HL-60 (cell line): ENCODE results near the gene DAPL1.

Experiments
- DNase-seq, 2 experiments: peaks; one replicate each; pipeline ENCODE4 v3.0.0-alpha.2; 2010 to 2020; ENCODE audit warnings: low read depth in 1 of 2, low spot score in 1 of 2
- H3K27ac ChIP-seq: fragments of 250-450 bp; sonication (Bioruptor Pico); replicated peaks from 2 replicates; pipeline ENCODE4 v1.5.1; 2020; ENCODE audit warnings: mild to moderate bottlenecking, moderate library complexity
- H3K27me3 ChIP-seq: fragments of 250-450 bp; sonication (Bioruptor Pico); 2 replicates; pipeline ENCODE4 v1.5.1; 2021; ENCODE audit warnings: mild to moderate bottlenecking, moderate library complexity; ENCODE audit not compliant: insufficient read depth, poor library complexity, severe bottlenecking
- H3K4me3 ChIP-seq: replicated peaks from 2 replicates; pipeline ENCODE4 v1.5.1; 2011; ENCODE audit warnings: mild to moderate bottlenecking, control low read depth, low read length; ENCODE audit not compliant: insufficient read depth
- GABPA ChIP-seq: IDR thresholded peaks from 2 replicates; pipeline ENCODE4 v1.6.1; 2012; ENCODE audit warnings: low read depth
- POLR2AphosphoS5 ChIP-seq: IDR thresholded peaks from 2 replicates; pipeline ENCODE4 v1.6.1; 2012; ENCODE audit warnings: low read depth
- SPI1 ChIP-seq: IDR thresholded peaks from 2 replicates; pipeline ENCODE4 v1.6.1; 2012; ENCODE audit warnings: low read depth, mild to moderate bottlenecking, borderline replicate concordance
- TF ChIP-seq, protein P1 (sequence below): IDR thresholded peaks from one replicate; pipeline ENCODE4 v1.5.1; 2011; ENCODE audit warnings: low read length, control low read depth, inconsistent platforms; ENCODE audit not compliant: insufficient read depth
- TF ChIP-seq, protein P2 (sequence below): IDR thresholded peaks from 2 replicates; pipeline ENCODE4 v1.6.1; 2012; ENCODE audit warnings: low read depth; ENCODE audit not compliant: insufficient replicate concordance

Gene DAPL1

DNA sequence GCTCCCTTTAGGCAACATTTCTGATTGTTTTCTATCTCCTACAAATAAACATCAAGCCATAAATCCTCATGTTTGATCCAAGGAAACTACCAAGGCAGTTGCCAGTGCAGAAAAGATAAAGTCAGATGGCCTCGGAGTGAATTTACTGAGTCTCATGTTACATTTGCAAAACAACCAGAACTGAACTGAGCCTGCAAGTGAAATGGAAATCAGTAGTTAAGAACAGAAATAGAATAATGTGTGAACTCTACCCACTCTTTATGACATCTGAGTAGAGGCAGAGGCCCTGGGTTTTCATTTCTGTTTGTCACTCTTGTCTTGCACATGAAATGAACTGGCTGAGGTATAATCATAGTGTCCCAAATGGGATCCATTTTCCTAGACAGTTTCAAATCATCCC is 20.4 kb upstream of the DAPL1 start:
- TF ChIP-seq SPI1 = no peak
- no peak for TF ChIP-seq GABPA
- no peak overlapping the region for H3K4me3 ChIP-seq
- no peak for DNase-seq

DNA sequence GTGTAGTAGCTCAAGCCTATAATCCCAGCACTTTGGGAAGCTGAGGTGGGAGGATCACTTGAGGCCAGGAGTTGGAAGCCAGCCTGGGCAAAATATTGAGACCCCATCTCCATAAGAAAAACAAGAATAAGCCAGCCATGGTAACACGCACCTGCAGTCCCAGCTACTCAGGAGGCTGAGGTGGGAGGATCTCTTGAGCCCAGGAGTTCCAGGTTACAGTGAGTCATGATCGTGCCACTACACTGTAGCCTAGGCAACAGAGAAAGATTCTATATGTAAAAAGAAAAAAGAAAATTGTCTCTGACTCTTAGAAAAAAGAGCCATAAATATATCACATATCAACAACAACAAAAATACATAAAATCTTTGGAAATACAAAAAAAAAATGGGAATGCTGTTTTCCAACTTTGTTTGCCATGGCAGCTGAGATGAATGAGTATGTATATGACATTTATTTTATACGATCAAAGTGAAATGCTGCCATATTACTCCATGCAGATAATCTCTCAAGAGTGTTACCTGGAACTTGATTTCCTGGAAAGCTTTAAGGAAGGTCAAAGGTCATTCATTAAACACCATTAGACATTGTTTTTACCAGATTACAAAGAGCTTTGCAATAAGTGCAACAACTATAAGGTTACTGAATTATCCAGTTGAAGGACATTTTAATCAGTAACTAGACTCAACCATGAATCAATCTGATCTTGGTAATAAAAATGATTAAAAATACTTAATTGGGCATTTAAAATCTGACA is 19.7 kb upstream of the DAPL1 start:
- no peak for TF ChIP-seq GABPA
- TF ChIP-seq POLR2AphosphoS5 = no peak
- no peak for TF ChIP-seq SPI1
- TF ChIP-seq, protein P1, sequence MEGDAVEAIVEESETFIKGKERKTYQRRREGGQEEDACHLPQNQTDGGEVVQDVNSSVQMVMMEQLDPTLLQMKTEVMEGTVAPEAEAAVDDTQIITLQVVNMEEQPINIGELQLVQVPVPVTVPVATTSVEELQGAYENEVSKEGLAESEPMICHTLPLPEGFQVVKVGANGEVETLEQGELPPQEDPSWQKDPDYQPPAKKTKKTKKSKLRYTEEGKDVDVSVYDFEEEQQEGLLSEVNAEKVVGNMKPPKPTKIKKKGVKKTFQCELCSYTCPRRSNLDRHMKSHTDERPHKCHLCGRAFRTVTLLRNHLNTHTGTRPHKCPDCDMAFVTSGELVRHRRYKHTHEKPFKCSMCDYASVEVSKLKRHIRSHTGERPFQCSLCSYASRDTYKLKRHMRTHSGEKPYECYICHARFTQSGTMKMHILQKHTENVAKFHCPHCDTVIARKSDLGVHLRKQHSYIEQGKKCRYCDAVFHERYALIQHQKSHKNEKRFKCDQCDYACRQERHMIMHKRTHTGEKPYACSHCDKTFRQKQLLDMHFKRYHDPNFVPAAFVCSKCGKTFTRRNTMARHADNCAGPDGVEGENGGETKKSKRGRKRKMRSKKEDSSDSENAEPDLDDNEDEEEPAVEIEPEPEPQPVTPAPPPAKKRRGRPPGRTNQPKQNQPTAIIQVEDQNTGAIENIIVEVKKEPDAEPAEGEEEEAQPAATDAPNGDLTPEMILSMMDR = no peak
- TF ChIP-seq, protein P2, sequence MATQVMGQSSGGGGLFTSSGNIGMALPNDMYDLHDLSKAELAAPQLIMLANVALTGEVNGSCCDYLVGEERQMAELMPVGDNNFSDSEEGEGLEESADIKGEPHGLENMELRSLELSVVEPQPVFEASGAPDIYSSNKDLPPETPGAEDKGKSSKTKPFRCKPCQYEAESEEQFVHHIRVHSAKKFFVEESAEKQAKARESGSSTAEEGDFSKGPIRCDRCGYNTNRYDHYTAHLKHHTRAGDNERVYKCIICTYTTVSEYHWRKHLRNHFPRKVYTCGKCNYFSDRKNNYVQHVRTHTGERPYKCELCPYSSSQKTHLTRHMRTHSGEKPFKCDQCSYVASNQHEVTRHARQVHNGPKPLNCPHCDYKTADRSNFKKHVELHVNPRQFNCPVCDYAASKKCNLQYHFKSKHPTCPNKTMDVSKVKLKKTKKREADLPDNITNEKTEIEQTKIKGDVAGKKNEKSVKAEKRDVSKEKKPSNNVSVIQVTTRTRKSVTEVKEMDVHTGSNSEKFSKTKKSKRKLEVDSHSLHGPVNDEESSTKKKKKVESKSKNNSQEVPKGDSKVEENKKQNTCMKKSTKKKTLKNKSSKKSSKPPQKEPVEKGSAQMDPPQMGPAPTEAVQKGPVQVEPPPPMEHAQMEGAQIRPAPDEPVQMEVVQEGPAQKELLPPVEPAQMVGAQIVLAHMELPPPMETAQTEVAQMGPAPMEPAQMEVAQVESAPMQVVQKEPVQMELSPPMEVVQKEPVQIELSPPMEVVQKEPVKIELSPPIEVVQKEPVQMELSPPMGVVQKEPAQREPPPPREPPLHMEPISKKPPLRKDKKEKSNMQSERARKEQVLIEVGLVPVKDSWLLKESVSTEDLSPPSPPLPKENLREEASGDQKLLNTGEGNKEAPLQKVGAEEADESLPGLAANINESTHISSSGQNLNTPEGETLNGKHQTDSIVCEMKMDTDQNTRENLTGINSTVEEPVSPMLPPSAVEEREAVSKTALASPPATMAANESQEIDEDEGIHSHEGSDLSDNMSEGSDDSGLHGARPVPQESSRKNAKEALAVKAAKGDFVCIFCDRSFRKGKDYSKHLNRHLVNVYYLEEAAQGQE = no peak
- no peak for DNase-seq
- no peak overlapping the region for H3K27ac ChIP-seq

More for the DNA sequence above, 20.4 kb upstream of the DAPL1 start:
- H3K27me3 ChIP-seq = no peaks in the 10 kb centered on the region
- no peak overlapping the region for H3K27ac ChIP-seq

DNA sequence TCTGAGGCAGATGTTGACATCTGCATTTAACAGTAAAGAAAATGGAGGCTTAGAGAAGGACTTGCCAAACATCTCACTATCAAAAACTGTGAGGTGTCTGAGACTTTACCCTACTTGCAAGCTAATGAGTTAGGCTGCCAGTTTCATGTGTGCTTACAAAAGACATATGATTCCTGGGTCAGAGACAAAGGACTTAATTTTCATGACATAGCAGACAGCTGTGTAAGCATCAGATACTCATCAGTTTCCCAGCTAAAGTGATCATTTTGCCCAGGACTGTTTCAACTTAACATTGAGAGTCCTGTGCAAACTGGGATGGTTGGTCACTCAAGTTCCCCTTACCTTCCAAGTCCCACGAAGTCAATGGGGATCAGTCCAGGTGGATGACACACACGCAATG is 18.9 kb upstream of the DAPL1 start:
- DNase-seq = no peak
- Histone ChIP-seq H3K27ac (no peak overlapping the region), H3K27me3 (no peaks in the 10 kb centered on the region), H3K4me3 (no peak overlapping the region)
- TF ChIP-seq GABPA = no peak
- TF ChIP-seq, protein P2 = no peak

More for the DNA sequence above, 19.7 kb upstream of the DAPL1 start:
- no peaks in the 10 kb centered on the region for H3K27me3 ChIP-seq
- H3K4me3 ChIP-seq = no peak overlapping the region

DNA sequence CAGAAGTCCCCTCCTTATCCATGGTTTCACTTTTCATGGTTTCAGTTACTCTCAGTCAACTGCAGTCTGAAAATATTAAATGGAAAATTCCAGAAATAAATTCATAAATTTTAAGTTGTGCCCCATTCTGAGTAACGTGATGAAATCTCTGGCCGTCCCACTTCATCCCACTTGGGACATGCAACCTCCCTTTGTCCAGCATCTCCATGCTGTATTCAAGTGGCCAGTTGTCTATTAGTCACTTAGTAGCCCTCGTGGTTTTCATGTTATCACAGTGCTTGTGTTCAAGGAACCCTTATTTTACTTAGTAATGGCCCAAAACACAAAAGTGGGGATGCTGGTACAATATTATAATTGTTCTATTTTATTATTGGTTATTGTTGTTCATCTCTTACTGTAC is 18.0 kb upstream of the DAPL1 start:
- DNase-seq = no peak
- TF ChIP-seq GABPA = no peak
- no peak for TF ChIP-seq POLR2AphosphoS5
- H3K4me3 ChIP-seq = no peak overlapping the region
- no peak overlapping the region for H3K27ac ChIP-seq
- no peaks in the 10 kb centered on the region for H3K27me3 ChIP-seq

DNA sequence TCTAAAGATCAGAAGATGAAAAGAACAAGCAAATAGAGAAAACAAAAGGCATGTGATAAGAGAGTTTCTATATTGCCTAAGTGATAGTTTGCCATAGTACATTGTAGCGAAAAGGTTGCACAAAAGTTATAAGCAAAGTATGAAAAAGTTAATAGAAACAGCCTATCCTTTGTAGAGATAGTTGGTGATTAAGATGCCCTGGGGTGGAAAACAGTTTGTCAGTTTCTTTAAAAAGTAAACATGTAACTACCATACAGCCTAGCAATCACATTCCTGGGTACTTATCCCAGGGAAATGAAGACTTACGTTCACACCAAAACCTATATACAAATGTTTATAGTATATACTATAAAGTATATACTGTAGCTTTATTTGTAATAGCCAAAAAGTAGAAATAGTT is 16.9 kb upstream of the DAPL1 start:
- no peak overlapping the region for H3K27ac ChIP-seq
- TF ChIP-seq SPI1 (no peak), GABPA (no peak), POLR2AphosphoS5 (no peak)
- TF ChIP-seq, protein P1 = no peak
- TF ChIP-seq, protein P2 = no peak
- H3K4me3 ChIP-seq = no peak overlapping the region
- no peak for DNase-seq
- no peaks in the 10 kb centered on the region for H3K27me3 ChIP-seq
